NCI-H187 treated with DMSO at 0.1 percent for 48 hours (cell line): ENCODE results near the gene RTN4RL1.

Source experiments
- DNase-seq: peaks from one replicate; lab custom pipeline; 2025; lab: John Stamatoyannopoulos, UW

RTN4RL1 gene

DNA sequence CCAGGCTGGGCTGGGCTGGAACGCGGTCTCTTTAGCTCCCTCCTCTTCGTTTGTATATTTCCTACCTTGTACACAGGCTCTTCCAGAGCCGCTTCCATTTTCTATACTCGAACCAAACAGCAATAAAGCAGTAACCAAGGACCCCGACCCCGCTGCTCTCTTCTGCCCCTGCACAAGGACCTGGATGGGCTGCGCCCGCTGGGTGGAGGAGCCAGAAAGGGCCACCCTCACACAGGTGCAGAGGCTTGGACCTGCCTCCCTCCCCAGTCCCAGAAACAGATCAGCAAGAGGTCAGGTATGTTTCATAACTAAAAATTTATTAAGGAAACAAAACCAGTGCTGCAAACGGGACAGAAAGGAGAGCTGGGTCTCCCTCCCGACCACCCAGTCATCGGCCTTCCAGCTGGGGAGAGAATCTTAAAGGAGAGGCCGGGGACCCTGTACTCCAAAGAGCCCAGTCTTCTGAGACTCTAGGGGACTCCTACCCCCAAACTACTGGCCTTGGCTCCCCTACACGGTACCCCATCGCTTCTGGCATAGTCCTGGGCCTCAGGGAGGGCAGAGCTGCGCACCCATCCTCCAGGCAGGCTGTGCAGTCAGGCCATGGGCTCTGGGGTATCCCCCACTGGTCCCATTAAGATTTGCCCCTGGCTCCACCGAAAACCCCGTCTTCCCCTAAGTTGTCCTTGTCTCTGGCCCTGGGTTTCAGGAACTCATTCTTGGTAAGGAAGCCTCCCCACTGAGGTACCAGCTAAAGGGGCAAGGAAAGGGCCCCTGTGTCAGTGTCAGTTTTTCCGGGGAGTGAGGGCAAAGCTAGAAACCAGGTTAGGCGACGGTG lies 34.6 kb upstream of the RTN4RL1 start:
- no peak for DNase-seq

- no peak for DNase-seq
These were observed 33.7 kb upstream of the RTN4RL1 start for GRCh38 chr17:2058586-2059546.

GRCh38 chr17:2057760-2058585 lies 32.8 kb upstream of the RTN4RL1 start:
- no peak for DNase-seq

DNA sequence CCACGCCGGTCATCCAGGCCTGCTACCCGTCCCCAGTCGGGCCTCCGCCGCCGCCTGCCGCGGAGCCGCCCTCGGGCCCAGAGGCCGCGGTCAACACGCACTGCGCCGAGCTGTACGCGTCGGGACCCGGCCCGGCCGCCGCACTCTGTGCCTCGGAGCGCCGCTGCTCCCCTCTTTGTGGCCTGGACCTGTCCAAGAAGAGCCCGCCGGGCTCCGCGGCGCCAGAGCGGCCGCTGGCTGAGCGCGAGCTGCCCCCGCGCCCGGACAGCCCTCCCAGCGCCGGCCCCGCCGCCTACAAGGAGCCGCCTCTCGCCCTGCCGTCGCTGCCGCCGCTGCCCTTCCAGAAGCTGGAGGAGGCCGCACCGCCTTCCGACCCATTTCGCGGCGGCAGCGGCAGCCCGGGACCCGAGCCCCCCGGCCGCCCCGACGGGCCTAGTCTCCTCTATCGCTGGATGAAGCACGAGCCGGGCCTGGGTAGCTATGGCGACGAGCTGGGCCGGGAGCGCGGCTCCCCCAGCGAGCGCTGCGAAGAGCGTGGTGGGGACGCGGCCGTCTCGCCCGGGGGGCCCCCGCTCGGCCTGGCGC lies 32.1 kb upstream of the RTN4RL1 start:
- no peak for DNase-seq

GRCh38 chr17:2056206-2057174 lies 31.4 kb upstream of the RTN4RL1 start:
- no peak for DNase-seq

- DNase-seq = no peak
These were observed 30.4 kb upstream of the RTN4RL1 start for GRCh38 chr17:2055292-2056205.

GRCh38 chr17:2054512-2055291 lies 29.6 kb upstream of the RTN4RL1 start, which contains the start of gene HIC1:
Gene HIC1 (plus strand): TSS chr17:2055103. CDS start chr17:2056691, 1,588 bp downstream.
- no peak for DNase-seq

DNA sequence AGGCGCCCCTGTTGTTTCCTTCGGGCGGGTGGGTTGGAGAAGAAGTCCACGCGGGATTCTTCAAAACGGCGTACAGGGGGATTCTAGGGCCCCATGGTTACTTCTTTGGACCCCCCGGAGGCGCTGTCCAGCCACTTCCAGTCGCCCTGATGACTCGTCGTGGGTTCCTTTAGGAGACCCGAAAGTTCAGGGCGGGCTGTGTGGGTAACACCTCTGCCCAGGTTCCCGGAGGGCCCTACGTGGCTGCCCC lies 29.1 kb upstream of the RTN4RL1 start:
- DNase-seq = no peak

GRCh38 chr17:2053380-2054261 lies 28.5 kb upstream of the RTN4RL1 start:
- no peak for DNase-seq

- DNase-seq = no peak
These were observed 26.9 kb upstream of the RTN4RL1 start for GRCh38 chr17:2051933-2052559.

- DNase-seq = no peak
These were observed 26.2 kb upstream of the RTN4RL1 start for GRCh38 chr17:2051061-2051932.

DNA sequence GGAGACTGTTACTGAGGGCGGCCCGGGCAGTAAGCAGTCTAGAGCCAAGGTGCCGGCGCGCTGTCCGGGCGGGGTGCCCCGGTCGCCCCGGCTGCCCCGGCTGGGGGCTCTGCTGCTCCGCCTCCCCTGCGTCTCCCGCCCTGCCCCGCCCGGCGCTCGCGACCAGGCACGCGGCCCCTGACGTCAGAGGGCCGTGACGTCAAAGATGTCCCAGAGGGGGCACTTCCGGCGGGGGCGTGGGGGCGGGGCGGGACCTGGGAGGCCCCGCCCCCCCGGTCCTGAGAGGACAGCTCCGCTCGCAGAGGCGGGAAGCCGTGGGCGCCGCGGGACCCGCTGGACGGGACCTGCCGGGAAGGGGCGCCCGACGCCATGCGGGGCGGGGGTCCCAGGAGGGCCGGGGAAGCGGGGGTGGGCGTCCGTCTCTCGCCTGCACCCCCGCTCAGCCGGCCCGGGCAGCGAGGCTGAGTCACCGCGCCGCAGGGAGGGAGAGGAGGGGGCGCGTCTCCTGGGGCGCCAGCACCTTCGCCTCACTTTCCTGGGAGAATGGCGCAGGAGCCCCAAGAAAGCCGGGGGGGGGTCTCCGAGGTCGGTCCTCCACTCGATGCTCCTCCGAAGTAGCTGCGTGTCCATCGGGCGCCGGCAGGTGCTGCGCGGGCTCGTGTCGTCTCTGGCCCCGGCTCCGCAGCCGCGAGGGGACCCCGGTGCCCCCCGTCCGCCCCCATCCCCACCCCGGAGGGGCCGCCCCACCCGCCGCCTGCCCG lies 25.3 kb upstream of the RTN4RL1 start:
- DNase-seq = no peak

- no peak for DNase-seq
These were observed 24.5 kb upstream of the RTN4RL1 start for GRCh38 chr17:2049333-2050299.

DNA sequence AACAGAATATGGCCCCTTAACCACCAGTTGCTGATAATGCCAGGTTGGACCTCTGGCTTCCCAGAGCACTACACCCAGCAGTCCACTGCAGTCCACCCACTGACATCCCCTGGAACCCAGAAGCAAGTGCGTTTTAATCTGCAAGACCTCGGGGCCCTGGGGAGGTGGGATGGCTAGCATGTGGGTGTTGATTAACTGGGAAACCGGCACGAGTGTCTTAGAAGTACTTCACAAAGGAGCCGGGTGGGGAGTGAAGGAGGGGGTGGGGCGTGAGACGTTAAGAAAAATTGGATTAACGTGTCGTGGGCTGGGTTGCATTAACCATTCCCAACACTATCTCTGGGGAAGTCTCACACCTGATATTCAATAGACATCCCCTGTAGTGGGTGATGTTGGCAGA lies 23.7 kb upstream of the RTN4RL1 start:
- no peak for DNase-seq
